K562 (cell line): Measurements from ENCODE around the gene PEX7.

Experiments
- FOS ChIP-seq: IDR thresholded peaks from 3 replicates; pipeline ENCODE4 v1.6.1; 2011; ENCODE audit not compliant: insufficient read length; ENCODE audit errors: extremely low read depth
- KLF16 ChIP-seq: IDR thresholded peaks from 2 replicates; pipeline ENCODE4 v1.6.1; 2016; ENCODE audit warnings: antibody characterized with exemption
- MXI1 ChIP-seq: IDR thresholded peaks from 2 replicates; pipeline ENCODE4 v1.6.1; 2011; ENCODE audit warnings: low read depth, mild to moderate bottlenecking, improper control_type of control experiment, low read length
- MYC ChIP-seq, 2 experiments: fragments of 250-450 bp in 1 of 2; sonication (Bioruptor Pico) in 1 of 2; IDR thresholded peaks; 2 replicates each; pipeline versions ENCODE4 v1.5.1 to v1.6.1; 2012 to 2021; ENCODE audit warnings: low read depth in 2 of 2, borderline replicate concordance in 1 of 2, improper control_type of control experiment in 1 of 2, low read length in 1 of 2, mild to moderate bottlenecking in 1 of 2, moderate library complexity in 1 of 2
- NR2C2 ChIP-seq, 2 experiments: fragments of 200-800 bp in 1 of 2; sonication (Bioruptor generic) in 1 of 2; sonication (generic) in 1 of 2; formaldehyde crosslinking in 1 of 2; IDR thresholded peaks; 2 replicates each; pipeline versions ENCODE4 v1.6.1 to v1.8.0; 2016 to 2022; ENCODE audit warnings: mild to moderate bottlenecking in 1 of 2, missing compliant biosample characterization in 1 of 2, missing genetic modification characterization in 1 of 2, missing genetic modification reagents in 1 of 2
- TAF1 ChIP-seq: IDR thresholded peaks from 2 replicates; pipeline ENCODE4 v1.6.1; 2011; ENCODE audit warnings: mild to moderate bottlenecking, low read length, moderate library complexity; ENCODE audit not compliant: insufficient read depth, control insufficient read depth, severe bottlenecking; ENCODE audit errors: extremely low read depth
- TCF7L2 ChIP-seq: fragments of 150-350 bp; IDR thresholded peaks from 2 replicates; pipeline ENCODE4 v1.6.1; 2016; ENCODE audit warnings: low read depth, mild to moderate bottlenecking, low read length, moderate library complexity
- ZFX ChIP-seq: sonication (generic); formaldehyde crosslinking; IDR thresholded peaks from 2 replicates; pipeline ENCODE4 v1.8.0; 2022; ENCODE audit warnings: mild to moderate bottlenecking, missing genetic modification reagents, moderate library complexity
- ZNF217 ChIP-seq: sonication (generic); formaldehyde crosslinking; IDR thresholded peaks from 2 replicates; pipeline ENCODE4 v1.8.0; 2022; ENCODE audit warnings: mild to moderate bottlenecking, missing genetic modification reagents
- TF ChIP-seq, protein P1 (sequence below): fragments of 450-650 bp; IDR thresholded peaks from 2 replicates; pipeline ENCODE4 v1.6.1; 2016

DNA sequence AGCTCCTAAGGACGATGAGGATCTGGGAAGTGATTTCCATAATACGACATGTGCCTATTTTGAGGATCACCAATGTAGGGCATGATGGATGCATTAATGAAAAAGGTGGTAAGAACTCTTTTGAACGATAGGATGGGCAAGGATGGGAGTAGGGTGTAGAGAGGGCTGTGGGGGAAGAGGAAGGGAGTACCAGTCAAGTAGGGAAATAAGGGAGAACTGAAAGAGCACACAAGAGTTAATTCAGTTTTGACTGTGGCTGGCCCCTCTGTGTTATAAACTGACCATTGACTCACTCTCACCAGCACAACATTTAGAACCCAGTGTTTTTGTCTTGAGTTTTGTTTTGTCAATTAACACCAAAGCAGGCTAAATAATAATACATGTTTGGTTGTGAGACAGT lies 132.7 kb downstream of the PEX7 start:
- TF ChIP-seq FOS (no peak), TCF7L2 (no peak), ZFX (no peak), KLF16 (no peak), TAF1 (no peak), MXI1 (no peak), NR2C2 (CRISPR knock-in tag; IDR thresholded peaks at IDR 0.05) (no peak), NR2C2 (tag; IDR thresholded peaks at IDR 0.05) (no peak), MYC (IDR thresholded peaks at IDR 0.05; ENCODE audit: low read depth, low read length) (no peak), MYC (CRISPR knock-in tag; IDR thresholded peaks at IDR 0.05; ENCODE audit: borderline replicate concordance, low read depth) (no peak), ZNF217 (CRISPR knock-in tag) (no peak)
- TF ChIP-seq, protein P1, sequence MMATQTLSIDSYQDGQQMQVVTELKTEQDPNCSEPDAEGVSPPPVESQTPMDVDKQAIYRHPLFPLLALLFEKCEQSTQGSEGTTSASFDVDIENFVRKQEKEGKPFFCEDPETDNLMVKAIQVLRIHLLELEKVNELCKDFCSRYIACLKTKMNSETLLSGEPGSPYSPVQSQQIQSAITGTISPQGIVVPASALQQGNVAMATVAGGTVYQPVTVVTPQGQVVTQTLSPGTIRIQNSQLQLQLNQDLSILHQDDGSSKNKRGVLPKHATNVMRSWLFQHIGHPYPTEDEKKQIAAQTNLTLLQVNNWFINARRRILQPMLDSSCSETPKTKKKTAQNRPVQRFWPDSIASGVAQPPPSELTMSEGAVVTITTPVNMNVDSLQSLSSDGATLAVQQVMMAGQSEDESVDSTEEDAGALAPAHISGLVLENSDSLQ = no peak
